IMR-90 (cell line): ENCODE data around the gene SERPINB10. TPM values are rescaled to one million over a fixed set of nuclear protein-coding genes. Genes with fewer than 3 reads are reported as not detected.

ENCODE experiments used
- ATAC-seq: fragments of 200-7000 bp; cut with Tn5 transposase; 2 replicates; pipeline ENCODE4 v1.9.1; 2020; ENCODE audit warnings: low read depth, mild to moderate bottlenecking, moderate library complexity
- BruUV-seq: library from RNA; stranded (reverse); fragments of 400-500 nt; replicated peaks from 2 replicates; lab custom pipeline; 2021; lab: Mats Ljungman, UMichigan
- CTCF ChIA-PET: fragments of 300-600 bp; formaldehyde crosslinking; extraction: SDS; loops from one replicate; lab custom pipeline; 2021; ENCODE audit warnings: antibody characterized with exemption; lab: Yijun Ruan, JAX
- POLR2A ChIA-PET: fragments of 300-600 bp; sonication (Branson Sonifier 250); formaldehyde crosslinking; loops from one replicate; lab custom pipeline; 2022; ENCODE audit warnings: antibody characterized with exemption; ENCODE audit not compliant: unreplicated experiment; lab: Charles Lee
- DNase-seq: peaks from one replicate; pipeline ENCODE4 v3.0.0; 2013
- H2AFZ ChIP-seq: replicated peaks from 2 replicates; pipeline ENCODE3; 2013; ENCODE audit warnings: low read length, mild to moderate bottlenecking; ENCODE audit not compliant: poor library complexity
- H2AK5ac ChIP-seq: 2 replicates; pipeline ENCODE4 v1.6.1; 2013; ENCODE audit warnings: low read depth, low read length, inconsistent platforms
- H2AK9ac ChIP-seq: replicated peaks from 2 replicates; pipeline ENCODE3; 2013; ENCODE audit warnings: mild to moderate bottlenecking, low read depth, low read length, moderate library complexity; ENCODE audit not compliant: poor library complexity
- H2BK120ac ChIP-seq: 2 replicates; pipeline ENCODE4 v1.6.1; 2013; ENCODE audit warnings: low read depth, low read length, inconsistent platforms
- H2BK15ac ChIP-seq: 3 replicates; pipeline ENCODE4 v1.6.1; 2013; ENCODE audit warnings: low read depth, low read length, inconsistent platforms
- H2BK20ac ChIP-seq: 2 replicates; pipeline ENCODE4 v1.6.1; 2013; ENCODE audit warnings: low read depth, mild to moderate bottlenecking, inconsistent platforms, low read length, moderate library complexity
- H2BK5ac ChIP-seq: 2 replicates; pipeline ENCODE4 v1.6.1; 2013; ENCODE audit warnings: mild to moderate bottlenecking, low read depth, low read length, inconsistent platforms; ENCODE audit not compliant: poor library complexity, severe bottlenecking
- H3K14ac ChIP-seq: replicated peaks from 2 replicates; pipeline ENCODE4 v1.6.1; 2013; ENCODE audit warnings: low read depth, low read length, inconsistent platforms
- H3K18ac ChIP-seq: 2 replicates; pipeline ENCODE4 v1.6.1; 2013; ENCODE audit warnings: low read depth, low read length, control low read depth
- H3K23ac ChIP-seq: 2 replicates; pipeline ENCODE4 v1.6.1; 2013; ENCODE audit warnings: low read depth, low read length, inconsistent platforms
- H3K27ac ChIP-seq: 2 replicates; pipeline ENCODE4 v1.5.1; 2013; ENCODE audit warnings: mild to moderate bottlenecking, control low read depth, low read length; ENCODE audit not compliant: insufficient read depth
- H3K27me3 ChIP-seq: 2 replicates; pipeline ENCODE4 v1.6.1; 2013; ENCODE audit warnings: low read length; ENCODE audit not compliant: control insufficient read depth, insufficient read depth
- H3K36me3 ChIP-seq: 2 replicates; pipeline ENCODE4 v1.6.1; 2013; ENCODE audit warnings: low read length, mixed read lengths; ENCODE audit not compliant: control insufficient read depth, insufficient read depth
- H3K4ac ChIP-seq: 2 replicates; pipeline ENCODE4 v1.6.1; 2013; ENCODE audit warnings: low read depth, low read length, inconsistent platforms
- H3K4me1 ChIP-seq: 2 replicates; pipeline ENCODE4 v1.6.1; 2013; ENCODE audit warnings: low read length, mixed read lengths; ENCODE audit not compliant: control insufficient read depth, insufficient read depth
- H3K4me2 ChIP-seq: 2 replicates; pipeline ENCODE4 v1.6.1; 2013; ENCODE audit warnings: low read depth, mild to moderate bottlenecking, control low read depth, low read length, moderate library complexity
- H3K4me3 ChIP-seq: 2 replicates; pipeline ENCODE4 v1.5.1; 2013; ENCODE audit warnings: low read depth, mild to moderate bottlenecking, control low read depth, low read length, moderate library complexity; ENCODE audit not compliant: insufficient read depth
- H3K56ac ChIP-seq: 2 replicates; pipeline ENCODE4 v1.6.1; 2013; ENCODE audit warnings: low read length, inconsistent platforms; ENCODE audit not compliant: insufficient read depth; ENCODE audit errors: extremely low read depth
- H3K79me1 ChIP-seq, 2 experiments: 2 replicates each; pipeline ENCODE4 v1.6.1; 2013; ENCODE audit warnings: low read length in 2 of 2, inconsistent platforms in 1 of 2, low read depth in 1 of 2
- H3K9ac ChIP-seq: 2 replicates; pipeline ENCODE4 v1.6.1; 2013; ENCODE audit warnings: low read depth, low read length, control low read depth
- H3K9me1 ChIP-seq: 2 replicates; pipeline ENCODE4 v1.6.1; 2013; ENCODE audit warnings: low read length, inconsistent platforms; ENCODE audit not compliant: insufficient read depth
- H3K9me3 ChIP-seq: 2 replicates; pipeline ENCODE4 v1.6.1; 2013; ENCODE audit warnings: low read length; ENCODE audit not compliant: control insufficient read depth, insufficient read depth
- H4K20me1 ChIP-seq: 2 replicates; pipeline ENCODE4 v1.6.1; 2013; ENCODE audit warnings: low read length, inconsistent platforms; ENCODE audit not compliant: insufficient read depth
- H4K5ac ChIP-seq: 2 replicates; pipeline ENCODE4 v1.6.1; 2013; ENCODE audit warnings: mild to moderate bottlenecking, low read depth, low read length, control low read depth
- H4K8ac ChIP-seq, 2 experiments: 2 replicates each; pipeline ENCODE4 v1.6.1; 2013; ENCODE audit warnings: low read depth in 2 of 2, low read length in 2 of 2, control low read depth in 1 of 2, inconsistent platforms in 1 of 2
- H4K91ac ChIP-seq: 2 replicates; pipeline ENCODE4 v1.6.1; 2013; ENCODE audit warnings: low read depth, low read length, inconsistent platforms; ENCODE audit not compliant: insufficient read depth
- BHLHE40 ChIP-seq: fragments of 150-350 bp; IDR thresholded peaks from 2 replicates; pipeline ENCODE4 v1.6.1; 2016; ENCODE audit warnings: mild to moderate bottlenecking, low read depth, low read length
- CEBPB ChIP-seq: IDR thresholded peaks from 2 replicates; pipeline ENCODE4 v1.6.1; 2012; ENCODE audit warnings: low read depth, low read length, improper control_type of control experiment
- CHD1 ChIP-seq: IDR thresholded peaks from 2 replicates; pipeline ENCODE4 v1.6.1; 2012; ENCODE audit warnings: low read depth, low read length, improper control_type of control experiment
- CTCF ChIP-seq: conservative IDR thresholded peaks from 2 replicates; pipeline ENCODE4 v1.5.1; 2012; ENCODE audit warnings: mild to moderate bottlenecking, low read depth, low read length, improper control_type of control experiment
- ELK1 ChIP-seq: fragments of 150-350 bp; IDR thresholded peaks from 2 replicates; pipeline ENCODE4 v1.6.1; 2016; ENCODE audit warnings: low read depth, mild to moderate bottlenecking, low read length, moderate library complexity, borderline replicate concordance
- FOS ChIP-seq: fragments of 150-350 bp; IDR thresholded peaks from 2 replicates; pipeline ENCODE4 v1.6.1; 2016; ENCODE audit warnings: low read depth, low read length
- MAZ ChIP-seq: IDR thresholded peaks from 2 replicates; pipeline ENCODE4 v1.6.1; 2012; ENCODE audit warnings: low read depth, mild to moderate bottlenecking, low read length, improper control_type of control experiment, moderate library complexity, borderline replicate concordance
- MXI1 ChIP-seq: IDR thresholded peaks from 2 replicates; pipeline ENCODE4 v1.6.1; 2012; ENCODE audit warnings: low read depth, mild to moderate bottlenecking, low read length, moderate library complexity, borderline replicate concordance
- RAD21 ChIP-seq: IDR thresholded peaks from 2 replicates; pipeline ENCODE4 v1.6.1; 2012; ENCODE audit warnings: low read length, improper control_type of control experiment
- RCOR1 ChIP-seq: IDR thresholded peaks from 2 replicates; pipeline ENCODE4 v1.6.1; 2012; ENCODE audit warnings: mild to moderate bottlenecking, low read length, improper control_type of control experiment; ENCODE audit not compliant: insufficient replicate concordance
- RFX5 ChIP-seq: IDR thresholded peaks from 2 replicates; pipeline ENCODE4 v1.8.0; 2012; ENCODE audit warnings: low read depth, mild to moderate bottlenecking, low read length, moderate library complexity
- SMC3 ChIP-seq: fragments of 150-350 bp; IDR thresholded peaks from 2 replicates; pipeline ENCODE4 v1.6.1; 2016; ENCODE audit warnings: low read depth, mild to moderate bottlenecking, antibody characterized with exemption, low read length, moderate library complexity
- WGBS, 2 experiments: methylation state at CpG; one replicate each; pipeline versions ENCODE4 v1.1.5 to v1.1.7; 2013; ENCODE audit warnings: missing lambda C conversion rate in 2 of 2; ENCODE audit not compliant: insufficient read length in 1 of 2; ENCODE audit errors: extremely low coverage in 2 of 2; 5-methylcytosine and 5-hydroxymethylcytosine counted together
- dilution Hi-C: fragments of 300-500 bp; cut with HindIII; formaldehyde crosslinking; loops from one replicate; pipeline ENCODE4 v1.14.3; 2018; ENCODE audit warnings: low sequenced_read_pairs; ENCODE audit not compliant: unreplicated experiment
- in situ Hi-C: fragments of 300-500 bp; cut with MboI; formaldehyde crosslinking; loops from 3 replicates; pipeline ENCODE4 v1.14.3; 2019; ENCODE audit warnings: low sequenced_read_pairs, inconsistent platforms, mixed read lengths
- intact Hi-C: fragments of 100-400 bp; cut with micrococcal nuclease; formaldehyde crosslinking; loops from 2 replicates; pipeline ENCODE4 v1.10.0; 2022
- polyA plus RNA-seq, 3 experiments: library from polyadenylated mRNA; depleted of rRNA; stranded (reverse); fragments of >200 nt; gene quantifications; 2 replicates each; pipeline ENCODE4 v1.2.3, GENCODE V29; 2012; ENCODE audit warnings: low replicate concordance in 1 of 3
- total RNA-seq: library from RNA; depleted of rRNA; stranded (reverse); fragments of >200 nt; gene quantifications from 2 replicates; pipeline ENCODE4 v1.2.3, GENCODE V29; 2012
- TF ChIP-seq, protein P1 (sequence below): fragments of 150-350 bp; IDR thresholded peaks from 2 replicates; pipeline ENCODE4 v1.6.1; 2017; ENCODE audit warnings: mild to moderate bottlenecking, antibody characterized with exemption, low read length, low read depth

SERPINB10 gene
- total and polyA plus RNA-seq, 2 of the 4 experiments (the other 2 are of a cell fraction) = not detected

- no peaks in the 10 kb centered on the region; the same call in 1 of the 2 replicates for H3K9me1 ChIP-seq
Observed at GRCh38 chr18:63979409-63979920, 71.7 kb downstream of the SERPINB10 start.

More at GRCh38 chr18:63979409-63979920, 71.7 kb downstream of the SERPINB10 start:
- H3K79me1 ChIP-seq = peaks cover 26 to 48% of the 10 kb centered on the region in 2 experiments
- ATAC-seq = peak; percentile 92
- peaks cover 15% of the 10 kb centered on the region for H3K36me3 ChIP-seq
- POLR2A ChIA-PET = no interaction called here
- no peaks in the 10 kb centered on the region for H4K20me1 ChIP-seq
- in situ Hi-C loops (no loop called here), intact Hi-C loops (loop anchor here (5.0 kb wide), 1 partner anchor 97 kb away; no protein-coding TSS in a partner anchor), dilution Hi-C loops (no loop called here)
- H3K9ac ChIP-seq = peak overlapping the region; percentile 63
- H4K91ac ChIP-seq = peak overlapping the region; percentile 50; the same call in 1 of the 2 replicates
- H3K56ac ChIP-seq = peak overlapping the region; percentile 84; the same call in 1 of the 2 replicates
- BruUV-seq = no TSS peak
- peak overlapping the region; percentile 37; the same call in 1 of the 2 replicates for H3K4me3 ChIP-seq
- peak overlapping the region; percentile 65 for H3K4ac ChIP-seq
- H4K8ac ChIP-seq = peak overlapping the region; percentile 25 to 94; a peak in 3 of 4 replicates
- H2BK20ac ChIP-seq = no peak overlapping the region; the same call in 1 of the 2 replicates
- 8% methylated on average over 2 of the region's 6 CpGs; no CpG with 5 or more reads in 1 of the 2 experiments for WGBS, 2 experiments
- peak overlapping the region; percentile 68 for H3K27ac ChIP-seq
- H2BK120ac ChIP-seq = peak overlapping the region; percentile 35
- no peak overlapping the region for H3K23ac ChIP-seq
- TF ChIP-seq, protein P1, sequence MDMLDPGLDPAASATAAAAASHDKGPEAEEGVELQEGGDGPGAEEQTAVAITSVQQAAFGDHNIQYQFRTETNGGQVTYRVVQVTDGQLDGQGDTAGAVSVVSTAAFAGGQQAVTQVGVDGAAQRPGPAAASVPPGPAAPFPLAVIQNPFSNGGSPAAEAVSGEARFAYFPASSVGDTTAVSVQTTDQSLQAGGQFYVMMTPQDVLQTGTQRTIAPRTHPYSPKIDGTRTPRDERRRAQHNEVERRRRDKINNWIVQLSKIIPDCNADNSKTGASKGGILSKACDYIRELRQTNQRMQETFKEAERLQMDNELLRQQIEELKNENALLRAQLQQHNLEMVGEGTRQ = no peak
- TF ChIP-seq RCOR1 (no peak), CTCF (peak; percentile 86), MAZ (no peak), CEBPB (no peak), MXI1 (peak; percentile 54; the same call in 1 of the 2 replicates), FOS (no peak), ELK1 (no peak), RFX5 (no peak), BHLHE40 (no peak), RAD21 (peak; percentile 59), SMC3 (peak; percentile 38; the same call in 1 of the 2 replicates), CHD1 (no peak)
- H3K4me1 ChIP-seq = 0 out of 2 replicates have a peak, but pooled peaks cover 2% of the 10 kb centered on the region
- H4K5ac ChIP-seq = peak overlapping the region; percentile 26
- H2AK5ac ChIP-seq = no peak overlapping the region
- DNase-seq = peak; percentile 70
- no peak overlapping the region for H2AK9ac ChIP-seq
- no peak overlapping the region for H2BK15ac ChIP-seq
- H3K9me3 ChIP-seq = no peaks in the 10 kb centered on the region
- peak overlapping the region; percentile 20; the same call in 1 of the 2 replicates for H3K14ac ChIP-seq
- H3K18ac ChIP-seq = no peak overlapping the region
- H3K4me2 ChIP-seq = peak overlapping the region; percentile 83
- peak overlapping the region; percentile 89 for H2AFZ ChIP-seq
- CTCF ChIA-PET = interaction anchor here (1.0 to 1.1 kb wide), 3 partner anchors 9 to 16 kb away, joined by 3 read pairs; no protein-coding TSS in a partner anchor
- H2BK5ac ChIP-seq = peak overlapping the region; percentile 73
- no peaks in the 10 kb centered on the region for H3K27me3 ChIP-seq
